Superior temporal gyrus (tissue), 1 donor: ENCODE results near the gene NAB2.

Source experiments
- DNase-seq: peaks from one replicate; pipeline ENCODE4 v3.0.0-alpha.2; 2016; ENCODE audit errors: extremely low spot score

The NAB2 gene

DNA sequence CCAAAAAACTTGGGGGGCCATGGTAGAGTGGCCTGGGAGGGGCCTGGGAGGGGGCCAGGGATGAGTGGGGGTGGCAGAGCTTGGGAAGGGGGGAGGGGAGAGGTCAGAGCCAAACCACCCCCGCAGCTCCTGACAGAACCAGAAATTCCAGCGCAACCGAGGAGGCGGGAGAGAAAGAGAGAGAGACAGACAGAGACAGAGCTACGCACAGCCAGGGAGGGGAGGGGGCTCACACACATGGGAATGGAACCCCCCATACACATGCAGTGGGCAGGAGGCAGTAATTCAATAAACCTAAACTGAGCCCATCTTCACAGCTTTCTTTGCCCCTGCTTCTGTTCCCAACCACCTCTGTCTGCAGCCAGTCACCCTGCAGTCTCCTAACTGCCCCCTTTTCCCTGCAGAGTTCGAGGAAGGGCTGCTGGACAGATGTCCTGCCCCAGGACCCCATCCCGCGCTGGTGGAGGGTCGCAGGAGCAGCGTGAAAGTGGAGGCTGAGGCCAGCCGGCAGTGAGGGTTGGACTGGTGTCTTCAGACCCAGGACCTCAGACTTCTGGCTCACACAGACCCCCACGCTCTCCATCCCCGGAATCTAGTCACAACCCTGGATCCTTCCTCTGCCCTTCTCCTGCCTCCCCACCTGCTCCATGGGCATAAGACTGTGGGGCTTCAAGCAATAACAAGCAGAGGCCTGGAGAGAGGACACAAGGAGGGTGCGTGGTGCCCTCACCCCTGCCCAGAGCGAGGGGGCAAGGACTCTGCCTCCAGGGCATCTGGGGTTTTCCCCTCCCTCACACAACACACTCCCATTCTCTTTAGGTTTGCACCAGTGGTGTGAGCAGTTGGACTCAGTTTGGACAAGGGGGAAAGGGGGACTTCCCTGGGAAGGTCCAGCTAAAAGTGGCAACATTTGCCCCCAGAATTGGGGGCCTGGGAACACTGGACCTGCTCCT is 5.6 kb downstream of the NAB2 start:
- DNase-seq = no peak

DNA sequence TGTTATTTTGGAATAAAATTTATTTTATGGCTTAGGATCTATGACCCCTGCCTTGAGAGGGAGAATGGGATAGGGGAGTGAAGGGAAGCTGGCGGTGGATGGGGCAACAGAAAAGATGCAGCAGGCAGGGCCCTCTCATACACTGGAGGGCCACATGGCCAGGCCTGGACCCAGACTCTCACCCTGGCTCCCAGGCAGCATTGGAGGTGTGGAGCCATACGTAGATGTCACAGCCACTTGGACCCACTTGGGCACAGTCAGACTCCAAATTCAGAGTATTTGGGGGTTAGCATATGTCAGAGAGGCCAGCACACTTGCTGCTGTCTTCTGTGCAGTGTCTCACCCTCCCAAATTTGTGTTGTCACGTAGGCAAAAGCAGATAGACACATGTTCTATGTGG is 6.5 kb downstream of the NAB2 start:
- DNase-seq = no peak

DNA sequence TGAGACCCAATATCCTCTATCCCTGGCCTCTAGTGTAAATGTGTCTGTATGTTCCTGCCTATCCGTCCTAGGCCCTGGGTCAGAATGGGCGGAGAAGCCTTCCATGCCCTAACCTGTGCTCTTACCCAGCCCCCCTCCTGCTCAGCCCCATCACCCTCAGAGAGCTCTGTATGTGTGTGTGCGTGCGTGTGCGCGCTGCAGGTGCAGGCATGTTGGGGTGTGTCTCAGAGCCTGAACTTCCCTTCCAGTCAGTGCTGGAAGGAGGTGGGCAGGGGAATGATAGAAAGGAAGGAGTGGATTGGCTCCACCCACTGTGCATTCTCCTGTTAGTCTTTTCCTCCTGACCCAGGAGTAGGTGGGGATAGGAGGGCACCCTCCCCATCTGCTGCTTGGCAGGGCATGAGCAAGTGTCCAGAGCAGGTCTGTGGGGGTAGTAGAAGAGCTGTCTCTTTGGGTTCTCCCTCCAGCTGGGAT is 7.2 kb downstream of the NAB2 start:
- DNase-seq = no peak

DNA sequence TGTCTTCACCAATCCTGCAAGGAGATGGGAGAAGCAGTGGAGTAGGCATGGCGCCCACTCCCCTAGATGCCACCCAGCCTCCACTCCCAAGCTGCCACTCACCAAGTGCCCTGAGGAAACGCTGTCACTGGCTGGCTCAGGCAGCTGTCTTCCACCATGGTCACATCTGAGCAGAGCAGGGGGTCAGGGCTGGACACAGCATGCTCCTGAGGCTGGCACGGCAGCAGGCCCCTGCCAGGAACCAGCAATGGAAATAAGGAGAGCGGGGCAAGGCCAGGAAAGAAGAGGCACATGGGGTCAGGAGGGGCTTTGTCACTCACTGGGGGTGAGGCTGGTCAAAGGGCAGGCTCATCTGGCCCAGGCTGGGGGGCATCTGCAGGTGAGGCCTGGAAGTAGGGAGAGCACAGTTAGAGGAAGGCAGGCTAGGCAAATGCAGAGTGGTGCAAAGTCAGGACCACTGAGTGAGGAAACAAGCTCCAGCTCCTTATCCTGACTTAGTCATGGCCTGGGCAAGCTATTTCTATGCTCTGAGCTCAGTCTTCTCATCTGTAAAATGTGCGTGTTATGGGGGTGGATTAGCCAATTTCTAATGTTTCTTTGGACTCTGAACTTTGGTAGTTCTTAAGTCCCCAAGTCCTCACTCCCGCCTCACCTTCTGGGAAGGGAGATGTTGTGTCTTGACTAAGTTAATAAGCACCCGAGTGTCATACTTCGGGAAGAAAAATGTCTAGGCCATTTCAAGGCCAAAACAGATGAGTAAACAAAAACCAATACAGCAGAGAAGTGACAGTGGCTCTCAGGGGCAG is 8.0 kb downstream of the NAB2 start:
- no peak for DNase-seq

DNA sequence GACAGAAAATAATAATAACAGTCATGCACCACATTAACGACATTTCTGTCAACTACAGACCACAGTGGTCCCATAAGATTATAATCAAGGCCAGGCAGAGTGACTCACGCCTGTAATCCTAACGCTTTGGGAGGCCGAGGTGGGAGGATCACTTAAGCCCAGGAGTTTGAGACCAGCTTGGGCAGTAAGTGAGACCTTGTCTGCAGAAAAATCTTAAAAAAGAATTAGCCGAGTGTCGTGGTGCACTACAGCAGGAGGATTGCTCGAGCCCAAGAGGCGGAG is 8.6 kb downstream of the NAB2 start:
- DNase-seq = no peak

DNA sequence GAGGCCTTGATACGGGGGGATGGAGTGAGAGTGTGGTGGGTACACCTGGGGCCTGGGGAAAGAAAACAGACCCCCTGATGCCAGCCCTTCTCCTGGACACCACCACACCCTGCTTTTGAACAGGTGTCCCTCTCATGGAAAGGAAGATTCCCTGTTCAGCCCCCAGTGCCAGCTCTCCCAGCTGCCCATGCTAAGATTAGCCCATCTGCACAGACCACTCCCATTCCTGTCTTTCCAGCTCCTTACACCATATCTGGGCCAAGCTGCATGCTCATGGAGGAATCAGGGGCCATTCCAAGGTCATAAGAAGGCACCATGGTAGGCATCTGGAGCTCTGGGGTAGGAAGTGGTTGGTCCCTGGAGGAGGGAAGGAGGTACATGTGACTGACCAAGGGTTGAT is 9.6 kb downstream of the NAB2 start:
- DNase-seq = no peak

DNA sequence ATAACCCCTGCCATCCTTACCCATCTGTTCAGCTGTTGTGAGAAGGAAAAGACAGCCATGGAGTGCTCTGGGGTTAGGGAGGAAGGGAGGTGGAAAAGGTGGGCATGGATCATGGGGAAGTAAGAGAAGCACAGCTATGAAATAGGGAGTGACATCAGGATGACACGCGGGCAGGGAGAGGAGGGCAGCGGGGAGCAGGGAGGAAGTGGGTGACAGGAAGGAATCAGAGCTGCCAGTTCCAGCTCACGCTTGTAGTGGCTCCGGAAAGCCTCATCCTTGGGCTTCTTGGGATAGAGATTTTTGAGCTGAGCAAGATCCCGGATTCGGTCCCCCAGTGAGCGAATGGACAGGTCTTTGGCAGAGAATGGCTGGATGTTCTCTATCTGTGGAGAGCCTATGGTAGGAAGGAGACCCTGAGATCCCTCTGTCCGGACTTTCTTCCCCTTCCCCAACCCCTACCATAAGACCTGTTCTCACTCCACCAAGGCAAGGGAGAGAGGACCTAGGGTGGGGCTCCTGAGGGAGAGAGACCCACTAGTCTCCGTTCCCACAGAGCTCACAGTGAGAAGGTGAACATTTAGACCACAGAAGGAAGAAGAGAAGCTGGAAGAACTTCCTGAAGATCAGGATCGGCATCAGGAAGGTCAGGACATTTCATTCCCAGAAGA is 10.3 kb downstream of the NAB2 start:
- DNase-seq = no peak

DNA sequence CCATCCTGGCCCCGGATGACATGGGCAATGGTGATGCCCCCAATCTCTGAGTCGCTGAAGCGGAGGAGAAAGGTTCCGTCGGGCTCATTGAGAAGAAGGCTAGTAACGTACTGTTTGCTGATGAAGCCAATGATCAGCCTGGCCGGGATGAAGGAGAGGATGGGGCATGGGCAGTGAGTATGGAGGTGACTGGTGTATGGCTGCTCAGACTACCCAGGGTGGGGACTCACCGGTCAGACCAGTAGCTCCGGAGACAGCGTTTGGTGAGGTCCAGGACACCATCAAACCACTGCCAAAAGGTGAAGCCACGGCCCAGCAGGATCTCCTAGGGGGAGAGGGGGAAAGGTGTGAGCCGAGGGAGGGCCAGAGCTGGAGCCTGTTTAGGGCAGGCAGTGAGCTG is 10.9 kb downstream of the NAB2 start:
- no peak for DNase-seq

DNA sequence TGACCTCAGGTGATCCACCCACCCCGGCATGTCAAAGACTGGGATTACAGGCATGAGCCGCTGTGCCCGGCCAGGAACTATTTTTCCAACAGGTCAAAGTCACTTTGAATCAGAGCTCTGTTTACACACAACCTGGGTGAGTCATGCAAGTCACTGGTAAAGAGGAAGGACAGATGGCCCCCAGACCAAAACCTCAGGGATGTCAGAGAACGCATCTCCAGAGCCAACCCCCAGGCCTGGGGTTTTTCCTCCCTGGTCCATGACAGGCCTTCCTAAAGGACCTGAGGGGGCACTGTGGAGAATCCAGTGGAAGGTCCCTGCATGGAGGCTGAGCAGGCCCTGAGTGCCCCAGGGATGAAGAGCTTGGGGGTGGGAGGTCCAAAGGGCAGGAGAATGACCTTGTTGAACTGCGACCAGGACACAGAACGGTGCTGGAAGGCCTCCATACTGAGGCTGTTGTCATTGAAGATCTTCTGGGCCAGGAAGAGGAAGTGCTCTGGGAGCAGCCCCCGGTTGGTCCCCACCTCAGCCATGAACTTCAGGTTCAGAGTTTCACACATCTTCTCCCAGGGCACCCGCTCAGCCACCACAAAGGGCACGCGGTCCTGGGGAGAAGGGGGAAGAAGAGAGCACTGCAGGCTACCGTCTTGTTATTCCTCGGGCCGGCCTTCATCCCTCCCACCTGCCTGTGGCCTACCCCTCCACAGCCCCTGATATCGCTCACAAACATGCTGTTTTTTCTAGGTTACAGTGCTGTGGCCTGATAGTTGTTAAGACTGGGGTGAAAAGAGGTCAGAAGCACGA is 13.2 kb downstream of the NAB2 start:
- no peak for DNase-seq

DNA sequence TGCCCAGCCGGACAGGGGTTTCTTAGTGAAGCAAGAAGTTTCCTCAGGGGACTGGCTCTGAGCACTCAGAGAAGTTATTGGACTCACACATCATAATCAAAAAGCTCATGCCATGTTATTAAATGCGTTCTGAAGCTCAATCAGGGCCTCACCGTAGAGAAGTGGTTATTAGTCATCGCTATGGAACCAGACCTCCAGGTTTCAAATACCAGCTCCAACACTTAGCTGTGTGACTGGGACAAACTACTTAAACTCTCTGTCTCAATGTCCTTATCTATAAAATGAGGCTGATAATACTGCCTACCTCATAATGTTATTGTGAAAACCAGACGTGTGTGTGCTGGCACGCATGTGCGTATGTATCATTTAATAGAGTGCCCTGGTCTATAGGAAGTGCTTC is 14.9 kb downstream of the NAB2 start:
- DNase-seq = no peak

DNA sequence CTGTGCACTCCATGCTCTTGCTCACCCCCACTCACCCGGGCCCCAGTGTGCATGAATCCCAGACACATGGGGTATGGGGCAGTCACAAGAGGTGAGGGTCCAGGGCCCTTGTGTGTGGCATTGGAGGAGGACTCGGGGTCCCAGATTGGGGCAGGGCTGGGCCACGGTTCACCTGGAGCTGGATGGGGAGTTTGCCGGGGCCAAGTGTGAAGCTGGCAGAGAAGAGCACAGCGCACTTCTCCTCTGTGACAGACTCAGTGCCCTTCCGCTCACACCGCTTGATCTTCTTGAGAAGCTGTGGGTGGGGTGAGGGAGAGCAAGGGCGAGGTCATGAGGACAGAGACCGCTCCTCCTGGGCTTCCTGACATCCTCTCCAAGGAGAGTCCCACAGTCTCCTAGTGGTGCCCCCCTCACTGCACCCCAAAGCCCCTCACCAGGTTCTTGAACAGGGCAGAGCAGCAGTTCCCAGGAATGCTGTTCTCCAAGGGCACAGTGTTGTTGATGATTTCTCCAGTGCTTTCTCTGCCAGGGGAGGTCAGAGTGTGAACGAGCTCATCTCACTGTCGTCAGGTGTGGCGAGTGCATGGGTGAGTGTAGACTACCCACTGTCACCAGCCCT is 15.5 kb downstream of the NAB2 start:
- DNase-seq = no peak

DNA sequence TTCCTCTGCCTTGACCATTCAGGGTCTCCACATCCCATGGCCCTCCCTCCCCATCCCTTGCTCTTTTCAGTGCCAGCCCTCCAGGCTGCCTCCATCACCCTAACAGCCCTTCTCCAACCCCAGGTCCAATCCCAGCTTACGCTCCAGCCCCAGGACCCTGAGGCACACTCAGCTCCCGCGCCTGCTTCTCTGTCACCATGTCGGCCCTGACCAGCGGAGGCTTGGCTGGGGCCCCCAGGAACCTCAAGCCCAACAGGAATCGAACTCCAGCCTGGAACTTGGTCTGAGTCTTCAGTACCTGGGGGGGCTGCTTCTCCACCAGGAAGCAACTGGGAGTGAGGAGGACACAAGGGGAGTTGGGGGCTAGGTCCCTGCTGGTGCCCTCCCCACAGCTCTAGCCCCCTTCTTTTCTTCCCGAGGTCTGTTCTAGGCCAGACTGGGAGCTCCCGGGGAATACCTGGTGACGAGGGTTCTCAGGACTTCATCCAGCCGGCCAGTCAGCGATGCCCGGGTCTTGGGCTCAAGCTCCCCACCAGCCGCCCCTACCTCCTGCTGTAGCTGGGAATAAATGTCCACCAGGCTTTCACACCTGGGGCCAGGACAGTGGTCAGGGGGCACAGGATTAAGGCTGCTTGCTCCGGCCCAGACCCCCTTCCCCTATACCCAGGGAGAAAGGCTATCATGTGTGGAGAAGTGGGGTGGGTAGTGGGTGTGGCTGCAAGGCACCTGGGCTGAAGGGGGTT is 16.3 kb downstream of the NAB2 start:
- DNase-seq = no peak

DNA sequence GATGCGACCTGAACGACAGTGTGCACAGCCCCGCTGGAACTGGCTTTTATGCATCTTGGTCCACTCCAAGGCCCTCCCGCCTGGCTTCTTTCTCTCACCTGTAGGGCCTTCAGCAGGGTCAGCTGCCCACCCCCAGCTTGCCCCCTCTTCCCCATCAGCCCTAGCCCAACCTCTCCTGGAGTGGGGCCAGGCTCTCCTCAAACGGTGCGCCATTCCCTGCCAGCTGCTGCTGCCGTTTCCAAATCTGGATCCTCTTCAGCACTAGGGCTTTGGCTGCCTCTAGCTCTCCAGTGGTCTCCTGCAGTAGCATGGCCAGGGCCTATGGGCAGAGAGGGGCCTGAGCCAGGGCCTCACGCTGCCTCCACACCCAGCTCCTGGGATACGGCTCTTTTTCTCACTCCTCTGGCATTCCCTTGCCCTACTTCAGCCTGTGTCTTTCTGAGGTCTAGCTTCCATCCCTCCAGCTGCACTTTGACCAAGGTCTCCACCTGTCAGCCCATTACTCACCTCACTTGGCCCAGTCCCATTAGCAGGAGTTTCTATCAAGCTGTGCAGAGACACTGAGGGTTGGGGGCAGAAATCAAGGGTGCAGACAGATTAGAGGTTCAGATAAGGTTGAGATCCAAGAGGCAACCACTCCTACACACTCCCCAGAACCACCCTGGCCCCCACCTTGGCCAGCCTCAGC is 17.3 kb downstream of the NAB2 start:
- no peak for DNase-seq

DNA sequence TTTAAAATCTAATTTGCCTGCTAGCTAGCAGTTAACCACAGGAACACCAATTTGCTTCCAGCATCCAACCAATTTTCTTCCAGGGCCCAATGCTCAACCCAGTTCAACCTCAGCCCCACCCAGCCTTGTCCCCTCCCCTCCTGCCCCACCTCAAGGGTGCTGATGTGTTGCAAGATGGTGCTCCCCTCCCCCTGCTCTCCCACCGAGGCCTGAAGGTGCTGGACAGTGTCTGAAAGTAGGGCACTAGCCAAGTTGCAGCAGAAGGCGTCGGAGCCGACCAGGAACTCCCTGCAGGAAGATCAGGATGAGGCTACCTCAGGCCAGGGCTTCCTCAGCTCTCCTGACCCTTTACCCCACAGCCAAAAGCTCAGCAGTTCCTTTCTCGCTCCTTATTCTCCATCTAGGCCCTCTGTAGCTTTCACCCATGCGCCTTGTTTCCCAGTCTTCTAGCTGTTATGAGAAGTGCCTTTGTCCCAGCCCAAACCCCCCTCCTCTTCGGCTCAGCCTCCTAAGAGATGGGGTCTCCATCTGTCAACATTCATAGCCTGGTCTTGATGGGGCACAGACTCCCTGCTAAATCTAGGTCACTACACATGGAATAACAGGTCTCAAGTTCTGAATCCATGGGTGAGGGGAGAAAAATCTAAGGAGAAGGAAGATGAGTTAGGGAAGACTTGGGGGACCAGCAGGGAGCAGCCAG is 18.7 kb downstream of the NAB2 start:
- DNase-seq = no peak

DNA sequence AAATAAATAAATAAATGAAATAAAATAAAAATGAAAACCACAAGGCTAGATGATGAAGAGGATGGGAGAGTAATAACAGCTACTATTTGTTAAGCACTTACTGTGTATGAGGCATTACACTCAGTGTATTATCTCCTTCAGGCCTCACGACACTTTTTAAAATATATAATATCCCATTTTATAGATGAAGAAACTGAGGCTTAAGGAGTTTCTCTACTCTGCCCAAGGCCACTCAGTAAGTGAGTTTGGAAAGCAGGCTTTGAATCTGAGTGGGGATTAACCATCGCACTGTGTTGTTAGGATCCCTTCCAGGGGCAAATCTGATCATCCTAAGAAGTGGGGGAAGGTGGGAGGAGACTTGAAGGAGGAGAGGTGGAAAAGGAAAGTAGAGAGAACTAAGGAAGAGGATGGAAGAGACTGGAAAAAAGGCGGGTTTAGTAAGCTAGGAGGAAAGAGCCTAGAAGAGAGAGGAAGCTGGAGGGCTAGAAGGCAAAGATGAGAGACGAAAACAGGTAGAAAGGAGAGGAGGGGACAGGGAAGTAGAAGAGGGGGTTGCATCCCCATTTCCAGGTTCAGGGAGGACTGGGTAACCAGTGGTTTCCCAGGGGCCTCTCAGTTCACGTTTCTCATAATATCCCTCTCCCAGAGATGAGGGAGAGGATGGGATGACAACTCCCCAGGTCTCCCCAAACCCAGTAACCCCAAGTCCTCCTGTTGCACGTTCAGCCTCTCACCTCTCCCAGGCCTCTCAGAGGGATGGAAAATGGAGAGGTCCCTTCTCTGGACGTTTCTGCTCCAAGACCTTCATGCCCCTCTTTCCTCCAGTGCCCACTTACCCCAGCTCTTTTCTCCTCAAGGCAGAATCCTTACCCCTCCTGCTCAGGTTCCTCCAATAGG is 20.5 kb downstream of the NAB2 start:
- no peak for DNase-seq

DNA sequence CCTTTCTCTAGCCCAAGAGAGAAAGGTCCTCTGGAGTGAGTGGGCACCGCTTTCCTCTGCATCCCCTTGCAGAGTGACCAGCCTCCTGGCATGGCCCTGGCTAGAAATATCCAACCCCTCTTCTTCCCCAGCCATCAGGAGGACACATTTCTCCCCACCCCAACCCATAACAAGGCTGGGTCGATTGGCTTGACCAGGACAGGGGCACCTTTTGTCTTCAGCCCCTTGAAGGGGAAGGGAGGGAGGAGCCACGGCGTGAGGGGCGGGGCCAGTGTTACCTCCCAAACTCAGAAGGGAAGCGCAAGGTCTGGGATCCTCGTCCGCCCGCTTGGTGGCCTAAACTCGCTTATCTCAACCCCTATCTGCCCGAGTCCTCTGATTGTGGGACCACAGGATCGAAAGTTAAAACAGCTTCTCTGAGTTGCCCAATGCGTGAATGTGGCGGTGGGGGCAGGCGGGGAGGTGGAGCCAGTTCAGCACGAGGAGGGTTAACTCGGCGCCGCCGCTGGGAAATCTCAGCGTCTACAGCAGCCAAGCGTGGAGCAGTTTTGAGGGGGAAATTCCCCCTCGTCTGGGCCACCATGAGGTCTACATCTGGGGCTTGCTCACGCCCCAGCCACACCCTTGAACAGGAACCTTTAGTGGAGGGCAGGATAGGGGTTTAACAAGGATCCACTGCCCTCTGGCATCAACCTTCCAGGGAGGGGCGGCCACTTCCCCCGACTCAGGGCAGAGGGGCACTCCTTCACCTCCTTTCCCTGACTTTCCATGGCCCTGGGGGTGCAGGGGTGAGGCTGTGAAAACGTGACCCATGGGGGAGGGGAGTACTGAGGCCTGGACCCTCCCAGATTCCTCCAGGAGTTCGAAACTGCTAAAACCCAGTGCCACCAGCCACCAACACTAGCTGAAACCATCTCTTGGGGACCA is 21.5 kb downstream of the NAB2 start:
- DNase-seq = no peak
